ENCODE data around the gene KLHL25. TPM values are rescaled to one million over a fixed set of nuclear protein-coding genes. Genes with fewer than 3 reads are reported as not detected.

Gene KLHL25
- polyA plus RNA-seq, 1 donor from 2014 or later, result 38.9 TPM

DNA sequence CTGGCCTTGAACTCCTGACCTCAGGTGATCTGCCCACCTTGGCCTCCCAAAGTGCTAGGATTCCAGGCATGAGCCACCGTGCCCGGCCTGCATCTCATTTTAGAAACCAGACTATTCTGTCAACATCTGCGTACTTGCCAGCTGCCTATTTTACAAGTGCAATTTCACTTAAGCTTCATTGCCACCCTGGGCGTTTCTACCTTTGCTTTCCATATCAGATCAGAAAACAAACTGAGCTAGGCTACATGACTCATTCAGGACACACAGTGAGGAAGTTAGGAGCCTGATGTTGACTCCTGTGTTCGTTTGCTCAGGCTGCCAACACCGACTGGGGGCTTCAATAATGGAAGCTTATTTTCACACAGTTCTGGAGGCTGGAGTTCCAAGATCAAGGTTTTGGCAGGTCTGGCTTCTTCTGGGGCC is 42.3 kb upstream of the KLHL25 start:
- Histone ChIP-seq H3K27me3 (ENCODE audit: insufficient read depth, low read depth, low read length) (no peaks in the 10 kb centered on the region), H2AFZ (ENCODE audit: low read depth, low read length) (no peak overlapping the region), H3F3A (ENCODE audit: insufficient read depth, low read length, poor library complexity, severe bottlenecking) (no peaks in the 10 kb centered on the region), H3K4me2 (ENCODE audit: low read length) (no peak overlapping the region), H3K36me3 (ENCODE audit: insufficient read depth, low read length) (no peaks in the 10 kb centered on the region), H3K9ac (ENCODE audit: low read length) (no peak overlapping the region), H3K79me2 (replicated peaks; ENCODE audit: insufficient read depth, low read length) (no peaks in the 10 kb centered on the region), H4K20me1 (ENCODE audit: insufficient read depth) (no peaks in the 10 kb centered on the region), H3K9me3 (ENCODE audit: low read length) (no peaks in the 10 kb centered on the region), H3K4me3 (ENCODE audit: low read length) (no peak overlapping the region), H3K9me2 (ENCODE audit: insufficient read depth, low read length) (no peaks in the 10 kb centered on the region), H3K27ac (ENCODE audit: low read length) (no peak overlapping the region)
- TF ChIP-seq, protein P1, sequence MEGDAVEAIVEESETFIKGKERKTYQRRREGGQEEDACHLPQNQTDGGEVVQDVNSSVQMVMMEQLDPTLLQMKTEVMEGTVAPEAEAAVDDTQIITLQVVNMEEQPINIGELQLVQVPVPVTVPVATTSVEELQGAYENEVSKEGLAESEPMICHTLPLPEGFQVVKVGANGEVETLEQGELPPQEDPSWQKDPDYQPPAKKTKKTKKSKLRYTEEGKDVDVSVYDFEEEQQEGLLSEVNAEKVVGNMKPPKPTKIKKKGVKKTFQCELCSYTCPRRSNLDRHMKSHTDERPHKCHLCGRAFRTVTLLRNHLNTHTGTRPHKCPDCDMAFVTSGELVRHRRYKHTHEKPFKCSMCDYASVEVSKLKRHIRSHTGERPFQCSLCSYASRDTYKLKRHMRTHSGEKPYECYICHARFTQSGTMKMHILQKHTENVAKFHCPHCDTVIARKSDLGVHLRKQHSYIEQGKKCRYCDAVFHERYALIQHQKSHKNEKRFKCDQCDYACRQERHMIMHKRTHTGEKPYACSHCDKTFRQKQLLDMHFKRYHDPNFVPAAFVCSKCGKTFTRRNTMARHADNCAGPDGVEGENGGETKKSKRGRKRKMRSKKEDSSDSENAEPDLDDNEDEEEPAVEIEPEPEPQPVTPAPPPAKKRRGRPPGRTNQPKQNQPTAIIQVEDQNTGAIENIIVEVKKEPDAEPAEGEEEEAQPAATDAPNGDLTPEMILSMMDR (IDR thresholded peaks at IDR 0.05; ENCODE audit: poor library complexity, severe bottlenecking), result no peak
- TF ChIP-seq POLR2AphosphoS5 (IDR thresholded peaks at IDR 0.05), result no peak
- TF ChIP-seq, protein P2, sequence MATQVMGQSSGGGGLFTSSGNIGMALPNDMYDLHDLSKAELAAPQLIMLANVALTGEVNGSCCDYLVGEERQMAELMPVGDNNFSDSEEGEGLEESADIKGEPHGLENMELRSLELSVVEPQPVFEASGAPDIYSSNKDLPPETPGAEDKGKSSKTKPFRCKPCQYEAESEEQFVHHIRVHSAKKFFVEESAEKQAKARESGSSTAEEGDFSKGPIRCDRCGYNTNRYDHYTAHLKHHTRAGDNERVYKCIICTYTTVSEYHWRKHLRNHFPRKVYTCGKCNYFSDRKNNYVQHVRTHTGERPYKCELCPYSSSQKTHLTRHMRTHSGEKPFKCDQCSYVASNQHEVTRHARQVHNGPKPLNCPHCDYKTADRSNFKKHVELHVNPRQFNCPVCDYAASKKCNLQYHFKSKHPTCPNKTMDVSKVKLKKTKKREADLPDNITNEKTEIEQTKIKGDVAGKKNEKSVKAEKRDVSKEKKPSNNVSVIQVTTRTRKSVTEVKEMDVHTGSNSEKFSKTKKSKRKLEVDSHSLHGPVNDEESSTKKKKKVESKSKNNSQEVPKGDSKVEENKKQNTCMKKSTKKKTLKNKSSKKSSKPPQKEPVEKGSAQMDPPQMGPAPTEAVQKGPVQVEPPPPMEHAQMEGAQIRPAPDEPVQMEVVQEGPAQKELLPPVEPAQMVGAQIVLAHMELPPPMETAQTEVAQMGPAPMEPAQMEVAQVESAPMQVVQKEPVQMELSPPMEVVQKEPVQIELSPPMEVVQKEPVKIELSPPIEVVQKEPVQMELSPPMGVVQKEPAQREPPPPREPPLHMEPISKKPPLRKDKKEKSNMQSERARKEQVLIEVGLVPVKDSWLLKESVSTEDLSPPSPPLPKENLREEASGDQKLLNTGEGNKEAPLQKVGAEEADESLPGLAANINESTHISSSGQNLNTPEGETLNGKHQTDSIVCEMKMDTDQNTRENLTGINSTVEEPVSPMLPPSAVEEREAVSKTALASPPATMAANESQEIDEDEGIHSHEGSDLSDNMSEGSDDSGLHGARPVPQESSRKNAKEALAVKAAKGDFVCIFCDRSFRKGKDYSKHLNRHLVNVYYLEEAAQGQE (IDR thresholded peaks at IDR 0.05; ENCODE audit: borderline replicate concordance), result no peak
- TF ChIP-seq EP300 (conservative IDR thresholded peaks at IDR 0.05; ENCODE audit: poor library complexity, severe bottlenecking), result no peak
- no peak for TF ChIP-seq EZH2 (IDR thresholded peaks at IDR 0.05; ENCODE audit: borderline replicate concordance, insufficient read depth, low read length, poor library complexity, severe bottlenecking)
- no peak for TF ChIP-seq TAF1 (IDR thresholded peaks at IDR 0.05; ENCODE audit: low read depth)
- no peak for TF ChIP-seq MXI1 (conservative IDR thresholded peaks at IDR 0.05; ENCODE audit: poor library complexity, severe bottlenecking)
- no peak for TF ChIP-seq RAD21 (conservative IDR thresholded peaks at IDR 0.05)
- no peak for TF ChIP-seq SMC3 (conservative IDR thresholded peaks at IDR 0.05; ENCODE audit: poor library complexity)

DNA sequence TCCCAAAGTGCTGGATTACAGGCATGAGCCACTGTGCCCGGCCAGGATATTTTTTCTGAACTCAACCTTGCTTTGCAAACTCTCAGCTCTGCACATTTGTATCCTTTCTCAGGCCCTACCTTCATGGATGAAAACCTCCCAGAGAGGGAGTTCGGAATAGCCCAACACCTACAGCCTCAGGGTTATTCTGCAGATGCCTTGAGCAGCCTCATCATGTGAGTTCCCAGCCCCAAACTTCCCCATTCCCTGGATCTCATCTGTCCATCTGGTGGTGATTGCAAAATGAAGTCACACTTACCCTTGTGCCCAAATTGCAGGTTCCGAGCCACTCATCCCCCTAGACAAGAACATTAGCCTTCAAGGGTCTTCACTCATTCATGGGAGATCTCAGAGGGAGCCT is 39.9 kb upstream of the KLHL25 start:
- no peaks in the 10 kb centered on the region for H3K9me2 ChIP-seq (ENCODE audit: insufficient read depth, low read length)
- TF ChIP-seq TAF1 (IDR thresholded peaks at IDR 0.05; ENCODE audit: low read depth) (no peak), SMC3 (conservative IDR thresholded peaks at IDR 0.05; ENCODE audit: poor library complexity) (no peak), EP300 (conservative IDR thresholded peaks at IDR 0.05; ENCODE audit: poor library complexity, severe bottlenecking) (no peak), MXI1 (conservative IDR thresholded peaks at IDR 0.05; ENCODE audit: poor library complexity, severe bottlenecking) (no peak), RAD21 (conservative IDR thresholded peaks at IDR 0.05) (no peak), POLR2AphosphoS5 (IDR thresholded peaks at IDR 0.05) (no peak), EZH2 (IDR thresholded peaks at IDR 0.05; ENCODE audit: borderline replicate concordance, insufficient read depth, low read length, poor library complexity, severe bottlenecking) (no peak)
- TF ChIP-seq, protein P1 (IDR thresholded peaks at IDR 0.05; ENCODE audit: poor library complexity, severe bottlenecking), result no peak

More for the DNA sequence above, 39.9 kb upstream of the KLHL25 start:
- no peaks in the 10 kb centered on the region for H3K9me3 ChIP-seq (ENCODE audit: low read length)
- no peak overlapping the region for H3K4me2 ChIP-seq (ENCODE audit: low read length)
- no peak overlapping the region for H3K9ac ChIP-seq (ENCODE audit: low read length)
- H3K4me3 ChIP-seq (ENCODE audit: low read length), result no peak overlapping the region
- no peaks in the 10 kb centered on the region for H3K79me2 ChIP-seq (replicated peaks; ENCODE audit: insufficient read depth, low read length)
- H3F3A ChIP-seq (ENCODE audit: insufficient read depth, low read length, poor library complexity, severe bottlenecking), result no peaks in the 10 kb centered on the region
- H4K20me1 ChIP-seq (ENCODE audit: insufficient read depth), result no peaks in the 10 kb centered on the region
- H3K36me3 ChIP-seq (ENCODE audit: insufficient read depth, low read length), result no peaks in the 10 kb centered on the region
- H3K27ac ChIP-seq (ENCODE audit: low read length), result no peak overlapping the region
- no peaks in the 10 kb centered on the region for H3K27me3 ChIP-seq (ENCODE audit: insufficient read depth, low read depth, low read length)
- H2AFZ ChIP-seq (ENCODE audit: low read depth, low read length), result no peak overlapping the region

Measured in neural cell (in vitro differentiated cells).